ENCODE measurements around the gene ADCY1.

ADCY1 gene

DNA sequence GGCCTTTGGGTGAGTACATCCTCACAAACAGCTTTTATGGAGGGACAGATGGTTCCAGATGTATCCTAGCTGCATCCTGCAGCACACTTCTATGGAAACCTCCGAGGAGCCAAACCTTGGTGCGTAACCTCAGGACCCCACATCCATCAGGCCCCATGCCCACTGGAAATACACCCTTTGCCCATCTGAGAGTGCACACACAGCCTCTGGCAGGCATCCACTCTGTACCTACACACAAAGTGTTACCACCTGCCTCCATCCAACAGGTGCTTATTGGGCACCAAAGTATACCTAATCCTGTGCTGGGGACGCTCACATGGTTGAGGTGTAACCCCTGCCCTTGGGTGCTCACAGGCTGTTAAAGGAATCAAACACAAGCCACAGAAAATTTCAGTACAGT, 117.9 kb downstream of the ADCY1 start:
- TF ChIP-seq EZH2phosphoT487 (IDR thresholded peaks at IDR 0.05; ENCODE audit: low read depth), result no peak
- TF ChIP-seq, protein P1, sequence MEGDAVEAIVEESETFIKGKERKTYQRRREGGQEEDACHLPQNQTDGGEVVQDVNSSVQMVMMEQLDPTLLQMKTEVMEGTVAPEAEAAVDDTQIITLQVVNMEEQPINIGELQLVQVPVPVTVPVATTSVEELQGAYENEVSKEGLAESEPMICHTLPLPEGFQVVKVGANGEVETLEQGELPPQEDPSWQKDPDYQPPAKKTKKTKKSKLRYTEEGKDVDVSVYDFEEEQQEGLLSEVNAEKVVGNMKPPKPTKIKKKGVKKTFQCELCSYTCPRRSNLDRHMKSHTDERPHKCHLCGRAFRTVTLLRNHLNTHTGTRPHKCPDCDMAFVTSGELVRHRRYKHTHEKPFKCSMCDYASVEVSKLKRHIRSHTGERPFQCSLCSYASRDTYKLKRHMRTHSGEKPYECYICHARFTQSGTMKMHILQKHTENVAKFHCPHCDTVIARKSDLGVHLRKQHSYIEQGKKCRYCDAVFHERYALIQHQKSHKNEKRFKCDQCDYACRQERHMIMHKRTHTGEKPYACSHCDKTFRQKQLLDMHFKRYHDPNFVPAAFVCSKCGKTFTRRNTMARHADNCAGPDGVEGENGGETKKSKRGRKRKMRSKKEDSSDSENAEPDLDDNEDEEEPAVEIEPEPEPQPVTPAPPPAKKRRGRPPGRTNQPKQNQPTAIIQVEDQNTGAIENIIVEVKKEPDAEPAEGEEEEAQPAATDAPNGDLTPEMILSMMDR (IDR thresholded peaks at IDR 0.05; ENCODE audit: low read depth, low read length), result no peak
- Histone ChIP-seq H3K9ac (ENCODE audit: low read length) (no peak overlapping the region), H4K20me1 (ENCODE audit: insufficient read depth, low read length) (no peaks in the 10 kb centered on the region)

DNA sequence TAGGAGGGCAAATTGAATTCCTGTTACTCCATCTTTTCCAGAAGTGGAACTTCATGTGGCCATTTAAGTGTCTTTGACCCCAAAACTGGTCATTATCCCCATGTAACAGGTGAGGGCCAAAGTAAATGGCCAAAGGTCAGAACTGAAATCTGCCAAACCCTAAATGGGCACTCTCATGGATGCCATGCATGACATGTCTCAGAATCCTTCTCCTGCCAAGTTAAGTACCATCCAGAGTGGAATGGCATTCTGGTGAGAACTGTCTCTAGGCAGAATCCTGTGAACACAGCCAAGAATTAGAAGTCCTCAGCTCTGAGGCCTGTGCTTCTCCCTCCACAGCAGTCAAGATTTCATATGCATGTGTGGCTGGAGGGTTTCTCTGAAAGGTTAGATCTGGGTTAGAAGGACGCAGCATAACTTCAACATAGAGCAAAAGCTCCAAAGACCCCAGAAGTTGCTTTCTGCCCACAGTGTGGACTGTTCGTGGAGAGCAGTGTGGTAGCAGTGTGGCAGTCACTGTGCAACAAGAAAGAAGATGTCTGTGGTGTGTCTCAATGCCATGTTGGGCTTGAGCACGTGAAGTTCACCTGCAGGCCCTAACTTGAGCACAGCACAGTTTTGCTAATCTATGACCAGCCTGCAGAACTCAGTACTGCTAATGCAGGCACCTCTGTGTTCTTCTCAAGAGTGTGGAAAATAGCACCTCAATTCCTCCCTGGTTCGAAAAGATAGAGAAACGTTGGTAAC, 121.3 kb downstream of the ADCY1 start:
- no peak overlapping the region for H3K4me3 ChIP-seq (ENCODE audit: low read length)
- H3K27me3 ChIP-seq (ENCODE audit: low read depth, low read length), result no peaks in the 10 kb centered on the region
- H3K9me3 ChIP-seq (ENCODE audit: insufficient read depth, low read length), result no peaks in the 10 kb centered on the region
- no peak overlapping the region for H3K4me2 ChIP-seq (ENCODE audit: low read length)
- H2AFZ ChIP-seq (ENCODE audit: low read depth, low read length), result no peak overlapping the region
- no peak overlapping the region for H3K9ac ChIP-seq (ENCODE audit: low read length)
- H3K4me1 ChIP-seq (ENCODE audit: low read length), result no peaks in the 10 kb centered on the region
- no peaks in the 10 kb centered on the region for H3K79me2 ChIP-seq (ENCODE audit: low read length)
- no peak for TF ChIP-seq EZH2phosphoT487 (IDR thresholded peaks at IDR 0.05; ENCODE audit: low read depth)
- TF ChIP-seq, protein P1 (IDR thresholded peaks at IDR 0.05; ENCODE audit: low read depth, low read length), result no peak
- H3K36me3 ChIP-seq (replicated peaks; ENCODE audit: low read depth, low read length), result no peaks in the 10 kb centered on the region
- no peak overlapping the region for H3K27ac ChIP-seq (ENCODE audit: low read length)
- H4K20me1 ChIP-seq (ENCODE audit: insufficient read depth, low read length), result no peaks in the 10 kb centered on the region

More for the DNA sequence above, 117.9 kb downstream of the ADCY1 start:
- H3K27me3 ChIP-seq (ENCODE audit: low read depth, low read length), result no peaks in the 10 kb centered on the region
- no peaks in the 10 kb centered on the region for H3K36me3 ChIP-seq (replicated peaks; ENCODE audit: low read depth, low read length)
- no peaks in the 10 kb centered on the region for H3K79me2 ChIP-seq (ENCODE audit: low read length)
- no peak overlapping the region for H3K4me3 ChIP-seq (ENCODE audit: low read length)
- no peaks in the 10 kb centered on the region for H3K9me3 ChIP-seq (ENCODE audit: insufficient read depth, low read length)
- H3K4me1 ChIP-seq (ENCODE audit: low read length), result no peaks in the 10 kb centered on the region
- H3K27ac ChIP-seq (ENCODE audit: low read length), result no peak overlapping the region
- H2AFZ ChIP-seq (ENCODE audit: low read depth, low read length), result no peak overlapping the region
- H3K4me2 ChIP-seq (ENCODE audit: low read length), result no peak overlapping the region

DNA sequence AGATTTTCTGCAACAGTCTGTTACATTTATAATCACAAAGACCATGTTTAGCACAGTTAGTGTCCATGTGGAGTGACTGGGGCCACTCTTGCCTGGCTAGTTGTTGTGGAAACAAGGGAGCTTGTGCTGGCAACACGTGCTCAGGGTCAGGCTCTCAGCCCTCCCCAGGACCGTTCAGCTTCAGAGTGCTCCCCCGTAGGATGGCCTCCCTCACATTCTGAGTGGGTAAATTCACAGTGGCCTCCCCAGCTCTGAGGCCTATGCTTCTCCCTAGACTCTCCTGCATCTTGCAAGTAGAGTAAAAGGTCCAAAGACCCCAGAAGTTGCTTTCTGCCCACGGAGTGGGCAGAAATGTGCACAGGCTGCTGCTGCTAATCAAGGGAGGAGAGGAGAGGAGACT, 122.3 kb downstream of the ADCY1 start:
- TF ChIP-seq, protein P1 (IDR thresholded peaks at IDR 0.05; ENCODE audit: low read depth, low read length), result no peak
- TF ChIP-seq EZH2phosphoT487 (IDR thresholded peaks at IDR 0.05; ENCODE audit: low read depth), result no peak
- Histone ChIP-seq H3K27me3 (ENCODE audit: low read depth, low read length) (no peaks in the 10 kb centered on the region), H3K9ac (ENCODE audit: low read length) (no peak overlapping the region)

DNA sequence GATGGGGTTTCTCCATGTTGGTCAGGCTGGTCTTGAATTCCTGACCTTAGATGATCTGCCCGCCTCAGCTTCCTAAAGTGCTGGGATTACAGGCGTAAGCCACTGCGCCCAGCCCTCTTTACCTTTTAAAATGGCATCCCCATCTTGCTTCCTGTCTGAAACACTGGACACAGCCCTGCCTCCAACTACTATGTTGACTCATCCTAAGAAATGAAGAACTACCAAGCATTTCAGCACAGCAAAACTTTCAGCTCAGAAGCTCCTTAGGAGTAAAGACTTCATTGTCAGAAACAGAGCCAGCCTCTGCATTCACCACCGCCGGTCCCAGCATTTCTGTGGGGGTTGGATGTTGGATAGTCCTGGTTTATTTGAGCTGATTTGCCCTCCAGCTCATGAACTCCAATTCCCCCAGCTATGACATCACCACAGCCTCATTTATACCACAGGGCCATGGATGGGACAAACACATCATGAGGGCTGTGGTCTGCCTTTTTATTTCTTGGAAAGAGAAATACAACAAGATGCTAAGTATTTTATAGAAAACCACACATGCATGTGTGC, 123.5 kb downstream of the ADCY1 start:
- Histone ChIP-seq H3K4me2 (ENCODE audit: low read length) (no peak overlapping the region), H3K4me3 (ENCODE audit: low read length) (no peak overlapping the region), H3K27me3 (ENCODE audit: low read depth, low read length) (no peaks in the 10 kb centered on the region), H3K9ac (ENCODE audit: low read length) (no peak overlapping the region), H3K9me3 (ENCODE audit: insufficient read depth, low read length) (no peaks in the 10 kb centered on the region), H3K36me3 (replicated peaks; ENCODE audit: low read depth, low read length) (no peaks in the 10 kb centered on the region), H4K20me1 (ENCODE audit: insufficient read depth, low read length) (no peaks in the 10 kb centered on the region), H3K79me2 (ENCODE audit: low read length) (no peaks in the 10 kb centered on the region), H3K4me1 (ENCODE audit: low read length) (no peaks in the 10 kb centered on the region), H2AFZ (ENCODE audit: low read depth, low read length) (no peak overlapping the region), H3K27ac (ENCODE audit: low read length) (no peak overlapping the region)
- TF ChIP-seq, protein P1 (IDR thresholded peaks at IDR 0.05; ENCODE audit: low read depth, low read length), result no peak

More for the DNA sequence above, 122.3 kb downstream of the ADCY1 start:
- H3K9me3 ChIP-seq (ENCODE audit: insufficient read depth, low read length), result no peaks in the 10 kb centered on the region
- H4K20me1 ChIP-seq (ENCODE audit: insufficient read depth, low read length), result no peaks in the 10 kb centered on the region
- no peak overlapping the region for H3K27ac ChIP-seq (ENCODE audit: low read length)
- H3K4me3 ChIP-seq (ENCODE audit: low read length), result no peak overlapping the region
- H3K4me1 ChIP-seq (ENCODE audit: low read length), result no peaks in the 10 kb centered on the region
- H3K79me2 ChIP-seq (ENCODE audit: low read length), result no peaks in the 10 kb centered on the region
- H3K4me2 ChIP-seq (ENCODE audit: low read length), result no peak overlapping the region
- H2AFZ ChIP-seq (ENCODE audit: low read depth, low read length), result no peak overlapping the region
- H3K36me3 ChIP-seq (replicated peaks; ENCODE audit: low read depth, low read length), result no peaks in the 10 kb centered on the region

Data from OCI-LY3 (cell line).